GM19395 (cell line): ENCODE results near the gene TRHDE.

Source experiments
- ATAC-seq: cut with Tn5 transposase; IDR thresholded peaks from one replicate; pipeline ENCODE4 v1.9.1; 2021; ENCODE audit warnings: mild to moderate bottlenecking, moderate library complexity; ENCODE audit not compliant: unreplicated experiment

The TRHDE gene

DNA sequence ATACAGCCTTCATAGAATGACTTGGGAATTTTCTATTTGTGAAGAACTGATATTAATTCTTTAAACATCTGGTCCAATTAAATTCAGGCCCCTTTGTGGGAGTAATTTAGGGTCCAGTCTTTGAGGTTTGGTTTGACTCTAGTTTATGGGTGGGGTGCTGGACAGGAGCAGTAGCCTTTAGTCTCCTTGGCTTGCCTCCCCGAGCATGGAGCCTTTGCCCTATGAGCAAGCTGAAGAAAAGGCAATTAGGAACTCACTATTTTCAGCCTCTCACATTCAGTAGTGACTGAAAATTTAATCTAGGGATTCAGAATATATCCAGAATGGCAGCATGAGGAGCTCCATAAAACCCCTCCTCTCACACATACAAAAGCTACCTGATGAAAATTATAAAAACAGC lies 161.1 kb downstream of the TRHDE start:
- no peak for ATAC-seq

DNA sequence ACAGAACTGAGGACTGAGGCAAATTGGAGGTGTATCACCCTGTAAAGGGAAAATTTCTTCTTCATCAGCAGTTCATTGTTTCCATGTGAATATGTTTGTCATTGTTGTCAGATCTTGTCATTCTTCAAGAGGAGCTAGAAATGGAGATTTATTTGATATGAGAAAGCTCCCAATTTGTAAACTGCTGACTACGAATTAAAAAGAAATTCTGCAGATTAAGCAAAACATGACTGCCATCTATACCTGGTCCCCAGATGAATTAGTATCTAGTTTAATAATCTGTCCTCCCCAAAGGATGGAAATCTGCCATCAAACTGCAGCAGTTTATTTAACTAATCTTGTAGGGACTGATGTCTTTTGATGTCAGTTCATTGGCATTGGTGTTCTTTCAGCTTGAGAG lies 162.8 kb downstream of the TRHDE start:
- ATAC-seq: no peak

- no peak for ATAC-seq
Observed at GRCh38 chr12:72442217-72442616, 170.0 kb downstream of the TRHDE start.

- ATAC-seq: no peak
Observed at GRCh38 chr12:72444125-72444524, 172.0 kb downstream of the TRHDE start.

- no peak for ATAC-seq
Observed at GRCh38 chr12:72444566-72444965, 172.4 kb downstream of the TRHDE start.

GRCh38 chr12:72448089-72448488 lies 175.9 kb downstream of the TRHDE start:
- ATAC-seq: no peak

DNA sequence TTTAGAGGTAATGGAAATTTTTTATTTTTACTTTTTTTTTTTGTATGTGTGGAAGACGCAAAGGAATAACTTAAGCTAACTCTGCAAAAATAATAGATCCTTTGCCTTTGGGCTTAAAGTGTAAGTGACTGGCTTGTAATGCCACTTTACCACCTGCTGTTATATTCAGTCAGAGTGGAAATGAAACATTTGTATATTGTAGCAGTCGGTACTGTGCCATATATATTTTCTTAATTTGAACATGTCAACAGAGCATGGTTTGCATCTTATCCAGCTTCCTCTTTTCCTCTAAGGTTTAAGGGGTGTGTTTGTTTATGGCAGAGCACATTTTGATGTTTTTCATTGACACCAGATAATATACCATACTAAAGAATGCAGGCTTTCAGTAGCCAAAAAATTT lies 176.6 kb downstream of the TRHDE start:
- no peak for ATAC-seq

DNA sequence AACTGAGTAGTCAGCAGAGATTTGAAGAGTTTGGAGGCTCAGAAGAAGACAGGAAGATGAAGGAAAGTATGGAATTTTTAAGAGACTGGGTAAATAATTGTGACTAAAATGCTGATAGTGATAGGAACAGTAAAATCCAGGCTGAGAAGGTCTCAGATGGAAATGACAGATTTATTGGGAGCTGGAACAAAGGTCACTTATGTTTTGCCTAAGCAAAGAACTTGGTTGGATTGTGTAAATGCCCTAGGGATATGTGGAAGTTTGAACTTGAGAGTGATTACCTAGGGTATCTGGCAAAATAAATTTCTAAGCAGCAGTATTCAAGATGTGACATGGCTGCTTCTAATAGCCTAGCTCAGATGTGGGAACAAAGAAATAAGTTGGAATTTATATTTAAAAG lies 180.9 kb downstream of the TRHDE start:
- ATAC-seq: no peak

DNA sequence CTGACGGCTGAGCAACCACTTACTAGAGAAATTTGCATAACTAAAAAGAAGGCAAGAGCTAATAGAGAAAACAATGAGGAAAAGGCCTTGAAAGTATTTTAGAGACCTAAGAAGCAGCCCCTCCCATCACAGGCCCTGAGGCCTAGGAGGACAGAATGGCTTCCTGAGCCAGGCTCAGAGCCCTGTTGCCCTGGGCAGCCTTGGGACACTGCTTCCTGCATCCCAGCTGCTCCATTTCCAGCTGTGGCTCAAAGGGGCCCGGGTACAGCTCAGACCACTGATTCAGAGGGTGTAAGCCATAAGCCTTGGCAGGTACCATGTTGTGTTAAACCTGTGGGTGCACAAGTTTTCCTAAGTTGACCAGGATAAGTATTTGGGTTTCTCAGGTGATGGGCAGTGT lies 181.4 kb downstream of the TRHDE start:
- no peak for ATAC-seq

- no peak for ATAC-seq
Observed at GRCh38 chr12:72464471-72464870, 192.3 kb downstream of the TRHDE start.

DNA sequence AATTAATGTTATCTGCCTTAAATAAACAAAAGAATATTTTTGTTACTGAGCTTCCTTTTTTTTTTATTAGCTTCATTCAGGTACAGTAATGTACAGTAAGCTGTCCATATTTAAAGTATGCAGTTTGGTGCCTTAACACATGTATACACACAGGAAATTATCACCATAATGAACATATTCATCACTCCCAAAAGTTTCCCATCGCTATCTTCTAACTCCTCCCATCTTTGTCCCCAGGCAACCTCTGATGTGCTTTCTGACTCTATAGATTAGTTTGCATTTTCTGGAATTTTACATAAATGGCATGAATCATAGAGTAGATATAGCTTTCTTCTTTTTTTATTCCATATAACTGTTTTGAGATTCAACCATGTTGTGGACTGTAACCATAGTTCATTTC lies 193.0 kb downstream of the TRHDE start:
- no peak for ATAC-seq

DNA sequence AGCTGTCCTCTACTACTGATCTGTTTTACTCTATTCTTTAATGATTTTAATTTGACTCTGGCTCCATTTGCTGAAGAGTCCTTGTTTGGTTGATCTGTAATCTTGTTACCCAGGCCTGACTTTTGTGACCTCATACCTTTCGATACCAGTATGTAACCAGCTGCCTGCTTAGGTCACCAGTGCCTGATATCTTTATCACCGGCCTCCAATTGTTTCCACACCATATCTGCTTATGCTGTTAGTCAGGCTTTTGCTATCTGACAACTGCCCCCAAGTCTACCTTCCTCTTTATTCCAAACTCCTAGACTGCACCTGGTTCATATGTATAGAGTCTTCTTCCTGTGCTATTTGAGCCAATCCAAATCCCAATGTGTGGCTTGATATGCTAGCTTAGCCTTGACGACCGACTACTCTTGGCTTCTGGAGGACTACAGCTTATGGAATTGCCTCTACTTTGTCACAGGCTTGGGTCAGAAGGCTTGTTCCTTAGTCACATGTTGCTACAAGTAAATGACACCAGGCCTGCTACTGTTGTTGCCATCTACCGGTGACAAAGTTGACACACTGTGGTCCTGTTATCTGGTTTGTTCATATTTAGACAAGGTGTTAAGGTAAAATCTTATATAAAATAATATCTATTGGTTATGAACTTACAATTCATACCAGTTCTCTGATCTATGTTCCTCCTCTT lies 193.9 kb downstream of the TRHDE start:
- ATAC-seq: no peak

DNA sequence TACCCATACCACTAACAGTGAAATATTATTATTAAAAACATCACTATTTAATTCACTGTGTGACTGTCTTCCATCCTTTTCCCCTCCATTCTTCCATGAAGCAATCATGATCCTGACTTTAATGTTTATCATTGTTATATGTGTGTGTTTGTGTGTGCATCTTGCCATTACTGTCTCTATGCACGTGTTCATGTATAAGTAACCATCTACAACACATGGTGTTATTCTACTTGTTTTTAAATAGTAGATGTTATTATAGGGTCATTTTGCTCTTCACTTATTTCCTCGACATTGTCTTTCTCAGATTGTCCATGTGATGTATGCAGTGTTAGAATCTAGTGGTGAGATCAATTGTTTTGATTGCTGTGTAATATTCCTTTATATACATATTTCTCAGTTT lies 195.8 kb downstream of the TRHDE start:
- ATAC-seq: no peak

DNA sequence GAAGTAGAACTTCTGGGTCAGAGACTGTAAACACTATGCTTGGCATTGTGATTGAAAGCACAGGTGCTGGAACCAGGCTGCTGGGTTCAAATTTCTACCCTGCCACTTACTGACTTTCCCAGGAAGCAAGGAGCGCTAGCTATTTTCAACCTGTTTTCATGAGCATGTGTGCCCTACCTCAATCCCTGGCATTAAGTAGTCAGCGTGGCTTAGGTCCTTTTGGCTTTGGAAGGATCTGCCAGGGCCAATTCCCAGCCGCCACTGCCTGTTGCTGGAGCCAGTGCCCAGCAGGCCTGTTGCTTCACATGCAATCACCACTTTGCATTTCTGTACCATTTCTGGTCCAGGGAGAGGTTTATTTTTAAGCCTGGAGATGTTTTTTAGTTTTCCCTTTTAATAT lies 196.3 kb downstream of the TRHDE start:
- no peak for ATAC-seq

- no peak for ATAC-seq
Observed at GRCh38 chr12:72471806-72472205, 199.6 kb downstream of the TRHDE start.

DNA sequence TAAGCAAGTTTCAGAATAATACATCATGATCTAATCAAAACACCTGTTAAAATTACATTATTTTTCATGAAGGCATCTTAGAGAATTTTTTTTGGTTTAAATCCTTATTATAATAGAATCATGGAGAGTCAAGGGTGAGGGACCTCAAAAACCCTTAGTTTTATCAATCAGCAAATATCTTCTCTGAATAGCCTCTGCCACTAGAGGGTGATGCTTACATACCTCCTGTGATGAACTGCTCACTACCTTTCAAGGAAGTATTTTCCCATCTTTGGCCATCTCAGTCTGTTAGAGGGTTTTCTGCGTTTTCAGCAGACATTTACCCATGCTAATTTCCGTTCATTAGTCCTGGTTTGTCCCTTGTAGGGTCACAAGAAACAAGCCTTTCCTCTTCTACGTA lies 200.2 kb downstream of the TRHDE start:
- no peak for ATAC-seq

DNA sequence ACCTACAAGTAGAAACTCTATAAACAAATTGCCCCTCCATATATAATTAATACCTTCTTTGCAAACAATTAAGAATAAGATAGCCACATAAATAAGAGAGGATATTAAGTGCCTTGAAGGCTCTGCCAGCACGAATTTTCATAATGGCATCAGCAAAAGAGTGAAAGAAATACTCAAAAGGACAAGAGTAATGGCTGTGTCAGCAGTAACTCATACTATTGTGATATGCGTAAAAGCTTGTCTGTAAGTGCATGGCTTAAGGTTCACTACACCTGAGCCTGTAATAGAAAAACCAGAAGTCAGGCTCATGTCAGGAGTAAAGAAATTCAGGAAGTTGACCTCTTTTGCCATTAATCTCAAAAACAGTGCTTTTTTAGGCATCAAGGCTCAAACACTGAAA lies 204.1 kb downstream of the TRHDE start:
- ATAC-seq: no peak

GRCh38 chr12:72485017-72485701 lies 213.0 kb downstream of the TRHDE start:
- ATAC-seq: no peak

- ATAC-seq: no peak
Observed at GRCh38 chr12:72491426-72491825, 219.3 kb downstream of the TRHDE start.

- no peak for ATAC-seq
Observed at GRCh38 chr12:72493407-72493806, 221.2 kb downstream of the TRHDE start.

DNA sequence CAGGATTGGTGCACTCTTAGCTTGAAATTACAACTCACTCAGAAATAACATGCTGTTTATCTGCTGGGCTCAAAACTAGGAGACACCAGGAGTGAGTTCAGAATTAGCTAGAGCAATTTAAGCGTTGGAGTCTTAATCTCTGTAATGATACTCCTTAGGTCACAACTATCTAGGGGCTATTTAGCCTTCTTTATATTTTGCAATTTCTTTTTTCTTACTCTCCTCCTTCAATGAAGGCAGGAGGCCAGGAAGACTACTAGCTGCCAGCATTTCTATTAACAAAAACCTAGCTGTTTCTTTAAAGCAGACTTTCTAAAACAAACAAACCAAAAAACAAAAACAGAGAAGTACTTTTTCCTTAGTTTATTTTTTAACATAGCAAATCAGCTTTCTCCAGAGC lies 226.2 kb downstream of the TRHDE start:
- no peak for ATAC-seq

GRCh38 chr12:72499244-72499643 lies 227.1 kb downstream of the TRHDE start:
- ATAC-seq: no peak

- no peak for ATAC-seq
Observed at GRCh38 chr12:72502546-72502945, 230.4 kb downstream of the TRHDE start.
